ENCODE results near the gene GRAP2.
A peak's percentile ranks its signal among the peaks of the same experiment; 100 is the strongest.
"Not testable (repeated sequence)": the region's sequence is repeated elsewhere in the genome, so short reads cannot be mapped to it uniquely, and the experiment has no call there.

The GRAP2 gene

DNA sequence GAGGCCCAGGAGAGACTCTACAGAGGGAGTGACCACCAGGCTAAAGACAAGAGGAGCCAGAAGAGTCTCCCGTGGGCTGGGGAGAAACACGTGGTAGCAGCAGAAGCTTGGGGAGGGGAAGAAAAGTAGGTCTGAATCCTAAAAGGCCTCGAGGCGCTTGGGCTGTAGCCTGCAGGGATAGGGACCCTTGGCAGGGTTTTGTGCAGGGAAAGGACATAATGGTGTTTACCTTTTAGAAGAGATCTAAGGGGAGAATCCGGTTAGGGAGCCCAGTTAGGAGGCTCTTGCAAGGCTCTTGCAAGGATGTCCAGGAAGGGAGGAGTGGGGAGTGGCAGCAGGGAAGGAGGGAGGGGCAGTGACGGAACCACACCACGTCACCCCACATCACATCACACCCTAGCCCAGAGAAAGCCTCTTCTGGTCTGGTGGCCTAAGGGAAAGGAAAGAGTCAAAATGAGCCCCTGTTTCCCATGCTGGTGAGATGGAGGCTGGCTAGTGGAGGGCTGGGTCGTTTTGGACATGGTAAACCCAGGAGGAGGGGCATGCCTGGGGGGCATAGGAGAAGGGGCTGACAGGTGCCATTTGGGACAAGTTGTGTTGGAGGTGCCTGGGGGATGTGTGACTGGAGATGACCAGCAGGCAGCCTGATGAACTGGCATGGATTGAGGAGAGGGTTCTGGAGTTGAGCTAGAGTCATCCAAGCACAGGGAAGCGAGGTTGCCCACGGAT is 87.7 kb downstream of the GRAP2 start:
- Mint-ChIP-seq H3K36me3 (ENCODE audit: low read depth) (peaks cover 2% of the 10 kb centered on the region), H3K9me3 (no peaks in the 10 kb centered on the region), H3K4me3 (no peak overlapping the region), H3K27me3 (ENCODE audit: low read depth) (peaks cover 22% of the 10 kb centered on the region), H3K27ac (no peak overlapping the region), H3K4me1 (ENCODE audit: low read depth) (peaks cover 12% of the 10 kb centered on the region)
- DNase-seq (ENCODE audit: low spot score), result no peak

DNA sequence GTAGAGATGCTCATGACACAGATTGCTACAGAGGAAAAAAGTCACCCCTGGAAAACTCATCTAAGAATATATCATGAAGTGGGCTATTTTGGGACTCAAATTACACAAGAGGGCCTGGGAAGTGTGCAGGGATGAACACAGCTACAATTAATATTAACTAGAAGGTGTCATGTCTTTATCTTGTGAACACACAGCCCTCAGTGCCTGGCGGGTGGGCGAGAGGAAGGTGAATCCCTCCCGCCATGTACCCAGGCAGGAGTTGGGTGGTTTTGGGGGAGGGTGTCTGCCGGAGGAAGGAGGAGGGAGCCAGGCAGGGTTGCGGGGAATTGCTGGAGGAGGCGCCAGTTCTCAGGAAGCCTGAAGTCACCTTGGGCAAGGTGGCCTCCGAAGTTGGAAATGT is 88.7 kb downstream of the GRAP2 start:
- H3K27ac Mint-ChIP-seq, result no peak overlapping the region
- no peaks in the 10 kb centered on the region for H3K9me3 Mint-ChIP-seq
- no peak for DNase-seq (ENCODE audit: low spot score)
- H3K4me1 Mint-ChIP-seq (ENCODE audit: low read depth), result peaks cover 17% of the 10 kb centered on the region
- H3K4me3 Mint-ChIP-seq, result no peak overlapping the region
- peaks cover 1% of the 10 kb centered on the region for H3K36me3 Mint-ChIP-seq (ENCODE audit: low read depth)
- H3K27me3 Mint-ChIP-seq (ENCODE audit: low read depth), result peaks cover 30% of the 10 kb centered on the region

DNA sequence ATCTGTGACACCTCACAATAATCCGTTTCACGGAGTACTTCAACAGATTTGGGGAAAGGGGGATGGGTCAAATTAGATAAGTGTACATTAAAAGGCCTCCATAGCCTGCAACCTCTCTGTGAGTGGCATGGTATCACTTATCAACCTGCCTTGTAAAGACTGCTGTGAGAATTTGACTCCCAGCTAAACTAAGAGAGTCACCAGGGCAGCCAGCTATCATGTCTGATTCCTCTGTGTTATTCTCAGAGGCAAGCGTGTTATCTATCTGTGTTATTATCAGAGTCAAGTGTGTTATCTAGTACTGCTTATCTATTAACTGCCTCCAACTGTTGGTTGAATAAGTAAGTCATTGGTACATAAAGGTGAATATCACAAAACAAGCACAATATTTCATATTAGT is 89.8 kb downstream of the GRAP2 start:
- DNase-seq (ENCODE audit: low spot score), result no peak
- Mint-ChIP-seq H3K36me3 (ENCODE audit: low read depth) (peaks cover 1% of the 10 kb centered on the region), H3K27ac (no peak overlapping the region), H3K9me3 (no peaks in the 10 kb centered on the region), H3K4me1 (ENCODE audit: low read depth) (peaks cover 15% of the 10 kb centered on the region), H3K27me3 (ENCODE audit: low read depth) (peaks cover 30% of the 10 kb centered on the region), H3K4me3 (no peak overlapping the region)

DNA sequence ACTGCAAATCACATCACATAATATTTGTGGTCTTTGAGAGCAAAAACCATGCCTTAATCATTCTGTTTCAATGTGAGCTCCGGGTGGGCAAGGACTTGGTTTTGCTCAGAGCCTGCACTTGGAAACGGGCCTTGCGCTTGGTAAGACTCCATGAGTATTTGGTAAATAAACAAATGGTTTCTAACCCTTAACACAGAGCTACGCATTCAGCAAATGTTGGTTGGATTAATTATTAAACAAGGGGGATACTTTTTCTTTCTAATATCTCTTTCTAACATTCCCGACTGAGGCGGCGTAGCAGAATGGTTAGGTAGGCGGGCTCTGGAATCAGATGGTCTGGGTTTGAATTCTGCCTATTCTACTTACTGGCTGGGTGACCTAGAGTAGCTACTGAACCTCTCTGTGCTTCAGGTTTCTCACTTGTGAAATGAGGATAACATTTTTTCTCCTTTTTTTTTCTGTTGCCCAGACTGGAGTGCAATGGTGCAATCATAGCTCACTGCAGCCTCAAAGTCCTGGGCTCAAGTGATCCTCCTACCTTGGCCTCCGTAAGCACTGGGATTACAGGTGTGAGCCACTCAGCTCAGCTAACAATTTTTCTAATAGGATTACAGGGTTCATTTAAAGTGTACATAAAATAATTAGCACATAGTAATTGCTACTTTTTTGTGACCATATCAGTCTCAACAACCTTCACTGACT is 90.4 kb downstream of the GRAP2 start:
- Mint-ChIP-seq H3K36me3 (ENCODE audit: low read depth) (peaks cover 1% of the 10 kb centered on the region), H3K9me3 (no peaks in the 10 kb centered on the region), H3K4me3 (no peak overlapping the region), H3K27me3 (ENCODE audit: low read depth) (peaks cover 37% of the 10 kb centered on the region), H3K27ac (no peak overlapping the region), H3K4me1 (ENCODE audit: low read depth) (peaks cover 11% of the 10 kb centered on the region)
- DNase-seq (ENCODE audit: low spot score), result no peak

DNA sequence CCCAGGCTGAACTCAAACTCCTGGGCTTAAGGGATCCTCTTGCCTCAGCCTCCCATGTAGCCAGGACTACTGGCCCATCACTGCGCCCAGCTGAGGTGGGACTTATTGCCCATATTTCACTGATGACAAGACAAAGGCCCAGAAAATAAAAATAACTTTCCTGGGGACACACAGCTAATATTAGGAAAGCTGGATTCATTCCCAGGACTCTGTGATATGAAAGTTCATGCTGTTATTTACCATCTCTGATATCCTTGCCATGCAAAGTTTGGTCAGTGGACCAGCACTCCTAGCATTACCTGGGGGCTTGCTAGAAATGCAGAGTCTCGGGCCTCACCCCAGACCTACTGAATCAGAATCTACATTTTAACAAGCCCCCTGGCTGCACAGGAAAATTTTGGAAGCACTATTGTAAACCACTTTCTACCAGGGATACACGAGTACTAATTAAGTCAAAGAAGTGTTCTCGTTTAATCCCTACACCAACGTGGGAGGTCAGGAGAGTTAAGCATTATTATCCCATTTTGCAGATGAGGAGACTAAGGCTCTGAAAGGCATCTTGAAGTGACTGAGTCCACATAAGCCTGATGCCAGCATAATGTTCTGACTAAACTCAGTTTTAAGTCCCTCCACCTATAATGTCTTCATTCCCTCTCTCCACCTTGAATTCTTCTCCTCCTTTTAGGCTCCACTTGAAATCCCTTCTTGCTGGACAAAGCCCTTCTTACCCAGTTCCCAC is 91.4 kb downstream of the GRAP2 start:
- no peak overlapping the region for H3K4me3 Mint-ChIP-seq
- H3K4me1 Mint-ChIP-seq (ENCODE audit: low read depth), result peaks cover 9% of the 10 kb centered on the region
- H3K27ac Mint-ChIP-seq, result no peak overlapping the region
- DNase-seq (ENCODE audit: low spot score), result no peak
- H3K9me3 Mint-ChIP-seq, result no peaks in the 10 kb centered on the region
- H3K36me3 Mint-ChIP-seq (ENCODE audit: low read depth), result peaks cover 1% of the 10 kb centered on the region
- peaks cover 43% of the 10 kb centered on the region for H3K27me3 Mint-ChIP-seq (ENCODE audit: low read depth)

DNA sequence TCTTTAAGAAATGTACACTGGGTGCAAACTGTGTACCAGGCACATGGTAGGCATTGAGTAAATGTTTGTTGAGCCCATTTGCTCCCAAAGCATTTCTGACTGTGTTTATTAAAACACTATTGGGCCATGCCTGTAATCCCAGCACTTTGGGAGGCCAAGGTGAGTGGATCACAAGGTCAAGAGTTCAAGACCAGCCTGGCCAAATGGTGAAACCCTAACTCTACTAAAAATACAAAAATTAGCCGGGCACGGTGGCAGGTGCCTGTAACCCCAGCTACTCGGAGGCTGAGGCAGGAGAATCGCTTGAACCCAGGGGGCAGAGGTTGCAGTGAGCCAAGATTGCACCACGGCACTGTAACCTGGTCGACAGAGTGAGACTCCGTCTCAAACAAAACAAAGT is 92.0 kb downstream of the GRAP2 start:
- not testable (repeated sequence) for H3K27ac Mint-ChIP-seq; H3K4me3 Mint-ChIP-seq; DNase-seq (ENCODE audit: low spot score); H3K9me3 Mint-ChIP-seq; H3K36me3 Mint-ChIP-seq (ENCODE audit: low read depth); H3K4me1 Mint-ChIP-seq (ENCODE audit: low read depth)
- H3K27me3 Mint-ChIP-seq (ENCODE audit: low read depth), result peaks cover 46% of the 10 kb centered on the region

DNA sequence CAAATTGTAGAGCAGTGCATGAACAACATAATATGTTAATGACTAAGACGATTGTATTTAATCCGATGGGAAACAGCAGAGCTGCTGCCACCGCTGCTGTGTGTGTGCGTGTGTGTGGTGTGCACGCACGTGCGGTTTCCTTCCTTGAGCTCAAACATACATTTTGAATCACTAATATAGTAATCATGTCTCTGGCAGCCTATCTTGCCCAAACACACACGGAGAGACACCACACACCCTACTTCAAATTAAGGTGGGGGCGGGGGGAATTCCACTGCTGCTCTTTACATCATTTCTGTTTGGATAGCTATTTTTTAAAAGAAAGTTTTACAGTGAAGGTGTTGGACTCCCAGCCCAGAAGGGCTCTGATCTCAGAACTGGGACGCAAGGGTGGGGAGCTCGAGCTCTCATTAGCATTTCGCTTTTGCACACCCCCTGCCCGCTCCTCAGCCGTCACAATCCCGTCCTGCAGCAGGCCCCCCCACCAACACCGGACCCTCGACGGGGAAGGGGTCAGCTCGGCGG is 93.2 kb downstream of the GRAP2 start:
- Mint-ChIP-seq H3K9me3 (no peaks in the 10 kb centered on the region), H3K27me3 (ENCODE audit: low read depth) (peaks cover 40% of the 10 kb centered on the region), H3K27ac (no peak overlapping the region), H3K36me3 (ENCODE audit: low read depth) (peaks cover 1% of the 10 kb centered on the region), H3K4me1 (ENCODE audit: low read depth) (peaks cover 6% of the 10 kb centered on the region), H3K4me3 (peak overlapping the region; percentile 42)
- peak; percentile 17 for DNase-seq (ENCODE audit: low spot score)

DNA sequence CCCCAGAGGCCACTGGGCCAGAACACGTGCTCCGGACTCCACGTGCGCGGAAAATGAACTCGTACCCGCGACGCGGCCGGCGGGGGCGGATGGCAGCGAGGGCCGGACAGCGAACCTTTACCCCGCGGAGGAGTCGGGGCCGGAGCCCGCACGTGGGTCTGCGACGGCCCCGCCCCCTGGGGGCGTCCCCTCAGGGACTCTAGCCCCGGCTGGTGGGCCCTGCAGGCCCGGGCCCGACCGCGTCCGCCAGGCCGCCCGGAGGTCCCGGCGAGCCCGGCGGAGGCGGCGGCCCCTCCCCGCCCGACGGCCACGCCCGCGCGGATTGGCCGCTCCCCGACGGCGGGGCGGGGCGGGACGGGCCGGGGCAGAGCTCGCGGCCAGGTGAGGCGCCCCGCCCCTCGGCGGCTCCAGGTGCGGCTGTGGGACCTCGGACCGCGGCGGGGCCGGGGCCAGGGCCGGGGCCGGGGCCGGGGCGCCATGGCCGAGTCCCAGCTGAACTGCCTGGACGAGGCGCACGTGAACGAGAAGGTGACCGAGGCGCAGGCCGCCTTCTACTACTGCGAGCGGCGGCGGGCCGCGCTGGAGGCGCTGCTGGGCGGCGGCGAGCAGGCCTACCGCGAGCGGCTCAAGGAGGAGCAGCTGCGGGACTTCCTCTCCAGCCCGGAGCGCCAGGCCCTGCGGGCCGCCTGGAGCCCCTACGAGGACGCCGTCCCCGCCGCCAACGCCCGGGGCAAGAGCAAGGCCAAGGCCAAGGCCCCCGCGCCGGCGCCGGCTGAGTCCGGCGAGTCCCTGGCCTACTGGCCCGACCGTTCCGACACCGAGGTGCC is 93.9 kb downstream of the GRAP2 start, which contains the start of gene FAM83F:
FAM83F (plus strand) TSS at position 389 of the 827 bp plus-strand sequence; CDS start at position 478, 89 bp downstream.
- Mint-ChIP-seq H3K27ac (no peak within 1 kb of the TSS), H3K36me3 (ENCODE audit: low read depth) (peaks cover 1% of the 10 kb centered on the region), H3K9me3 (no peaks in the 10 kb centered on the region), H3K4me1 (ENCODE audit: low read depth) (peaks cover 6% of the 10 kb centered on the region), H3K27me3 (ENCODE audit: low read depth) (peaks cover 38% of the 10 kb centered on the region), H3K4me3 (peak within 1 kb of the TSS; percentile 42)
- DNase-seq (ENCODE audit: low spot score), result peak; percentile 36

DNA sequence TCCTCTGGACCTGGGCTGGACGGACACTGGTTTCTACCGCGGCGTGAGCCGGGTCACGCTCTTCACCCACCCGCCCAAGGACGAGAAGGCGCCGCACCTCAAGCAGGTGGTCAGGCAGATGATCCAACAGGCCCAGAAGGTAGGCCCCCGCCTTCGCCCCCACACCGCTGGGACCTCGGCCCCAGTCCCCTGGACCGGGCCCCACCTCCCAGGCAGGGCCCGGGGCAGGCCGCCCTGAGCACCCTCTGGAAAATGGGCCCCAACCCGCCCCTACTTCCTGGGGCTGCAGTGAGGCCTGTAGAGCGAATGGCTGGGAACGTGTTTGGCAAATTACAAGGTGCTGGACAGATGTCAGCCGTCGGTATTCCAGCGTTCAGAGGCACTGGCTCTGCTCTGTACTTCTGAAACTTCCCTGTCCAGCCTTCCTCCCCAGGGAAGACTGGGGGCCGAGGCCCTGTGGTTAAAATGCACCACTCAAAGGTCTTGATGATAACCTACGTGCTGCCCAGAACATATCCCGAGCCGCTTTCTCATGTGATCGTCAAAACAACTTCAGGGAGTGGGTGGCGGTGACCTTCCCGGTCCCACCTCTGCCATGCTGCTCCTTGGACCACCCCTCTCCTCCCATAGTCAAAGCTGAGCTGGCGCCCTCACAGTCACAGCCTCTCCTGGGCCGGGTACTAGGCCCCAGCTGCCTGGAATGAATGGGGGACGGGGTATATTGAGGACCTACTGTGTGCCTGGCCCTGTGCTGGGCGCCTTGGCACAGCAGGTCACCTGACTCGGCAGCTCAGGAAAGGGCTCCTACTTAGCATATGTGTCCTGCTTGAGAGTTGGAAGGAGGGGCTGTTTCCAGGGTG is 94.7 kb downstream of the GRAP2 start:
- DNase-seq (ENCODE audit: low spot score), result no peak
- Mint-ChIP-seq H3K4me1 (ENCODE audit: low read depth) (peaks cover 6% of the 10 kb centered on the region), H3K36me3 (ENCODE audit: low read depth) (peaks cover 1% of the 10 kb centered on the region), H3K27me3 (ENCODE audit: low read depth) (peaks cover 41% of the 10 kb centered on the region), H3K27ac (no peak overlapping the region), H3K9me3 (no peaks in the 10 kb centered on the region), H3K4me3 (no peak overlapping the region)

DNA sequence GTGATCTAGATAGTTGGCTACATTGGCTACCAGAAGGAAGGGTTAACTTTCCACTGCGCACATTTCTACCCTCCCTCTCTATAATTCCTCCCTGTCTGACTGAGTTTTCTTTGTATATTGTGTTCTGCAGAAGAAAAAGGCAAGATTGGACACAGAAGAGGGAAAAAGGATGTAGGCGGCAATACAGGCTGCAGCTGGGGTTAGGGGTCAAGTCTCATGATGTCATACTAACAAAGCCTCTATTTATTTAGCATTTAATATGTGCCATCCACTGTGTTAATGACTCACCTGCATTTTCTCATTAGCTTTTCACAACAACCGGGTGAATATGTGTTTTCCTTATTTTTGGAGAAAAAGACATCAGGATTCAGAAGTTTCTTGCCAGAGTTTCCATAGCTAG is 95.8 kb downstream of the GRAP2 start:
- peaks cover 1% of the 10 kb centered on the region for H3K36me3 Mint-ChIP-seq (ENCODE audit: low read depth)
- H3K27ac Mint-ChIP-seq, result no peak overlapping the region
- H3K9me3 Mint-ChIP-seq, result no peaks in the 10 kb centered on the region
- H3K27me3 Mint-ChIP-seq (ENCODE audit: low read depth), result peaks cover 47% of the 10 kb centered on the region
- H3K4me1 Mint-ChIP-seq (ENCODE audit: low read depth), result peaks cover 6% of the 10 kb centered on the region
- DNase-seq (ENCODE audit: low spot score), result no peak
- H3K4me3 Mint-ChIP-seq, result no peak overlapping the region

DNA sequence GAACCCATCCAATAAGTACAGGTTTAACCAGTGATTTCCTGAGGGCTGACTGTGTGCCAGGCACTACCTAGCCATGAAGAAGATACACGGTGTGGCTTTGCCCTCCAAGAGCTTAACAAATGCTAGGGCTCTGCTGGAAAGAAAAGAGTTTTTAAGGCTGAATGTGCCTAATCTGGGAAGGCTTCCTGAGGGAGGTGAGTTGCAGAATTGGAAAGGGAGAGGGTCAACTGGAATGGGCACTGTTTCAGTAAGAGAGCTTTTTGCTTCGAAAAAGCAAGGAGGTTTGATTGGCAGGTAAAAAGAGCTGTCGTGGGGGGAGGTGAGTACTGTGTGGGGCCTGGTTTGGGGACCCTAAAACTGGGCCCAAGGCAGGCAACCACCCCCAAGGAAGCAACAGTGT is 96.5 kb downstream of the GRAP2 start:
- Mint-ChIP-seq H3K4me1 (ENCODE audit: low read depth) (peaks cover 6% of the 10 kb centered on the region), H3K9me3 (no peaks in the 10 kb centered on the region), H3K27ac (no peak overlapping the region), H3K36me3 (ENCODE audit: low read depth) (peaks cover 1% of the 10 kb centered on the region), H3K27me3 (ENCODE audit: low read depth) (peaks cover 46% of the 10 kb centered on the region), H3K4me3 (no peak overlapping the region)
- DNase-seq (ENCODE audit: low spot score), result no peak

DNA sequence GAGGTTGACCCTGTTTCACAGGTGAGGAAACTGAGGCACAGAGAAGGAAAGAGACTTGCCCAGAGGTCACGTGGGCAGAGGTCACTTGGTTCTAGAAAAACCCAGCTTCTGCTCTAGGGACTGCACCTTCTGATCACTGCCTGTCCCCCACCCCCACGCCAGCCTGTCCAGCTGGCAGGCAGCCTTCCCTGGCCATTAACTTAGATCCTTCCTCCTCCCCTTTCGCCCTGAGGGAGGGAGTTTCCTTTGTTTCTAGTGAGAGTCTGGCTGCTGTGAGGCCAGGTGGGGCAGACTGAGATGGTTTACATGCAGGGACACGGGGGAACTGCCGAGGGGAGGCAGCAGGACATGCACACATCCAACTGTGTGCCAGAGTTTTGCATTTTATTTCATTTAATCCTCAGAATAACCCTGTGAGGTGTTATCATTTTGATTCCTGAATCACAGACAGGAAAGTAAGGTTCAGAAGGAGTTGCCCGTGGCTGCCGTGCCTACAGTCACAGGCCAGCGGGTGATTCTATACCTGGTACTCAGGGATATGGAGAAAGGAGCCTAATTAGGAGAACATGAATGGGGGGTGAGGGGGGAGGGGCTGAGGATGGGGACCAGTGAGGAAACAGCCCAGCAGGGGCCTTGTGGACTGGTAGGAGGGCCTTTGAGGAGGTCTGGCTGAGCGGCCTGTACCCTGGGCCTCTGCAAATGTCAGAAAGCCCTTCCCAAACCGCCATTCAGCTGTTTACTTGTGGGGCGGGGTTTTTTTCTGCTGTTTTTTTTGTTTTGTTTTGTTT is 97.2 kb downstream of the GRAP2 start:
- Mint-ChIP-seq H3K9me3 (no peaks in the 10 kb centered on the region), H3K27me3 (ENCODE audit: low read depth) (peaks cover 41% of the 10 kb centered on the region), H3K4me1 (ENCODE audit: low read depth) (peaks cover 6% of the 10 kb centered on the region), H3K4me3 (no peak overlapping the region), H3K36me3 (ENCODE audit: low read depth) (peaks cover 1% of the 10 kb centered on the region), H3K27ac (no peak overlapping the region)
- DNase-seq (ENCODE audit: low spot score), result no peak

All from T-helper 2 cell treated with Interferon-gamma antibody and Interleukin-4, amounts not matched to agents 5 μg/mL and 100 μg/mL, for 36 hours (primary cell).